Fibroblast of the aortic adventitia (primary cell): ENCODE measurements around the gene IL17RA. TPM values are rescaled to one million over a fixed set of nuclear protein-coding genes. Genes with fewer than 3 reads are reported as not detected.

Source experiments
- DNase-seq: peaks from one replicate; pipeline ENCODE4 v3.0.0-alpha.2; 2010; ENCODE audit warnings: low read depth
- H3K4me3 ChIP-seq: 2 replicates; pipeline ENCODE4 v1.5.1; 2011; ENCODE audit warnings: low read depth, mild to moderate bottlenecking, control low read depth, low read length, moderate library complexity
- total RNA-seq: library from RNA; depleted of rRNA; stranded (reverse); fragments of >200 nt; gene quantifications from 2 replicates; pipeline ENCODE4 v1.2.3, GENCODE V29; 2012; ENCODE audit warnings: low replicate concordance
- TF ChIP-seq, protein P1 (sequence below): IDR thresholded peaks from 2 replicates; pipeline ENCODE4 v1.5.1; 2011; ENCODE audit warnings: mild to moderate bottlenecking, low read length, control low read depth, inconsistent platforms; ENCODE audit not compliant: insufficient read depth

The IL17RA gene
- total RNA-seq, 1 donor = 5.2 TPM

DNA sequence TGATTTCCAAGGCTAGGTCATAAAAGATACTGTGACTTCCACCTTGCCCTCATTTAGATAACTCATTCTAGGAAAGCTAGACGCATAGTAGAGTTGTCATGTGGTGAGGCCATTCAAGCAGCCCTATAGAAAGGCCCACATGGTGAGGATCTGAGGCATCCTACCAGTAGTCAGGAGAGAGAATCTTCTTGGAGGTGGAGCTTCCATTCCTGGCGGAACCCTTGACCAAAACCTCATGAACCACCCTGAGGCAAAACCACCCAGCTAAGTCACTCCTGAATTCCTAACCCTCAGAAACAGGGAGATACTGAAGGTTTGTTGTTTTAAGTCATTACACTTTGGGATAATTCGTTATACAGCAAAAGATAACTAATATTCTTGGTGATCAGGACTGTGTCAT, 77.2 kb downstream of the IL17RA start:
- DNase-seq = no peak
- no peak overlapping the region for H3K4me3 ChIP-seq
- TF ChIP-seq, protein P1, sequence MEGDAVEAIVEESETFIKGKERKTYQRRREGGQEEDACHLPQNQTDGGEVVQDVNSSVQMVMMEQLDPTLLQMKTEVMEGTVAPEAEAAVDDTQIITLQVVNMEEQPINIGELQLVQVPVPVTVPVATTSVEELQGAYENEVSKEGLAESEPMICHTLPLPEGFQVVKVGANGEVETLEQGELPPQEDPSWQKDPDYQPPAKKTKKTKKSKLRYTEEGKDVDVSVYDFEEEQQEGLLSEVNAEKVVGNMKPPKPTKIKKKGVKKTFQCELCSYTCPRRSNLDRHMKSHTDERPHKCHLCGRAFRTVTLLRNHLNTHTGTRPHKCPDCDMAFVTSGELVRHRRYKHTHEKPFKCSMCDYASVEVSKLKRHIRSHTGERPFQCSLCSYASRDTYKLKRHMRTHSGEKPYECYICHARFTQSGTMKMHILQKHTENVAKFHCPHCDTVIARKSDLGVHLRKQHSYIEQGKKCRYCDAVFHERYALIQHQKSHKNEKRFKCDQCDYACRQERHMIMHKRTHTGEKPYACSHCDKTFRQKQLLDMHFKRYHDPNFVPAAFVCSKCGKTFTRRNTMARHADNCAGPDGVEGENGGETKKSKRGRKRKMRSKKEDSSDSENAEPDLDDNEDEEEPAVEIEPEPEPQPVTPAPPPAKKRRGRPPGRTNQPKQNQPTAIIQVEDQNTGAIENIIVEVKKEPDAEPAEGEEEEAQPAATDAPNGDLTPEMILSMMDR = no peak

DNA sequence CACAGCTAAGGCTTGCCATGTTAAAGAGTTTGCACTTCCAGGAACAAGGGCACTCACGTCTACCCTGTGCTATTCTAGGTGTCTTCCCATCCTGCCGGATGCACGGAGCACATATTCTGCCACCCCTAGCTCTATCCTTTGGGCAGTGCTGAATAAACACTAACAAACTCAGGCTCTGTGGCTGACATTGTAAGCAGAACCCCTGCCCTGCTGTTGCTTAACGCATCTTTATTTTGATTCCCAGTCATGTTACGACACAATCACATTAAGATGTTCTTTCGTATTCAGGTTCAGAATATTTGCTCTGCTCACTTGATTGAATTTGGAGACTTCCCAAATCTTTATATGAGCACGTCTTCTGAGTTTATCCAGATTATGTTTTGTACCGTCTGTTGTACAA, 77.9 kb downstream of the IL17RA start:
- no peak for DNase-seq

DNA sequence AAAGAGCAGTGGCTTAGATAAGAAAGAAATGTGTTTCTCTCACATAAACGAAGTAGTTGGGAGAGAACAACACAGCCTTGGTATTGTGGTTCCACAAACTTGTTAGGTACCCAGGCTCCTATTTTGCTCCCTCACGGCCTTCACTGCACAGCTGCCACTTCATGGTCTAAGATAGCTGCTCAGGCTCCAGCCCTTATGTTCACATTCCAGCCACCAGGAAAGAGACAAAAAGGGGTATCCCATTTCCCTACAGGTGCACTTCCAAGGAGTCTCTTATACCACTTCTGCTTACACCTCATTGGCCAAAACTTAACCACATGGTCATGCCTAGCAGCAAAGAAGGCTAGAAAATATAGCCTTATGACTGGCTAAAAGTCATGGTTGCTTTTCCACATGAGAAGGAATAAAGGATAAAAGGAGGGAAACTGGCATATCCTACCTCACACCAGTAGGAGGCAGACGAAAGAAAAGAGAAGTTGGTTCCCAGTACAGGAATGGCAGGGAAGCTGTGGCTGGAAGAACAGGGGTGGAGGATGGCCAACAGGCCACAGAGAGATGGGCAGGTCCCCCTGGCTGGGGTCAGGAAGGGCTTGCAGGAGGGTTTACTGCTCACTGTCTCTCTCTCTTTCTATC, 79.7 kb downstream of the IL17RA start:
- TF ChIP-seq, protein P1 = peak; percentile 28
- DNase-seq = no peak
- no peak overlapping the region for H3K4me3 ChIP-seq

More for the DNA sequence above, 77.9 kb downstream of the IL17RA start:
- TF ChIP-seq, protein P1 = no peak
- no peak overlapping the region for H3K4me3 ChIP-seq

Other genes starting within 250 kb of the IL17RA start
- gene GAB4, start 76.8 kb upstream of the IL17RA start, total RNA-seq = not detected in 2 replicates
- gene TMEM121B, start 36.4 kb downstream of the IL17RA start, total RNA-seq = 0.09 and 0.16 TPM in 2 replicates
- 19.7 and 20.3 TPM in 2 replicates for gene HDHD5, start 74.3 kb downstream of the IL17RA start, total RNA-seq
- 3.4 and 6.7 TPM in 2 replicates for gene ADA2, start 134.4 kb downstream of the IL17RA start, total RNA-seq